Measurements from ENCODE around the gene MAT2A. TPM values are rescaled to one million over a fixed set of nuclear protein-coding genes. Genes with fewer than 3 reads are reported as not detected.

The MAT2A gene
- total RNA-seq, 2 experiments from 2014 or later, result 336 to 462 TPM

- POLR2A ChIA-PET, result interaction anchor here (0.7 kb wide), 1 partner anchor 15 kb away, joined by 4 read pairs; the partner anchor contains the start of gene VAMP8
These were observed 54.1 kb downstream of the MAT2A start for GRCh38 chr2:85593023-85593422.

More at GRCh38 chr2:85593023-85593422, 54.1 kb downstream of the MAT2A start:
- H3K36me3 ChIP-seq (ENCODE audit: insufficient read depth, low read length), result peaks cover 8% of the 10 kb centered on the region; the same call in 1 of the 2 replicates
- H3K9me2 ChIP-seq (ENCODE audit: insufficient read depth, low read length), result no peaks in the 10 kb centered on the region
- CTCF ChIA-PET (ENCODE audit: unreplicated experiment), result no interaction called here
- intact Hi-C loops (cut with micrococcal nuclease; ENCODE audit: unreplicated experiment), result no loop called here
- no TSS peak for BruUV-seq (replicated peaks)
- no peak for DNase-seq (ENCODE audit: low spot score)
- no peaks in the 10 kb centered on the region for H4K20me1 ChIP-seq (ENCODE audit: insufficient read depth, low read length)
- no peak overlapping the region for H3K4me3 ChIP-seq (ENCODE audit: low read depth, low read length, poor library complexity, severe bottlenecking)
- peaks cover 12% of the 10 kb centered on the region; the same call in 1 of the 2 replicates for H3K79me2 ChIP-seq (ENCODE audit: insufficient read depth, low read depth, low read length)
- H3K4me2 ChIP-seq (ENCODE audit: low read length), result no peak overlapping the region
- TF ChIP-seq EZH2phosphoT487 (IDR thresholded peaks at IDR 0.05; ENCODE audit: borderline replicate concordance, low read depth, low read length) (no peak), CTCF (conservative IDR thresholded peaks at IDR 0.05; ENCODE audit: low read length) (no peak)
- no peaks in the 10 kb centered on the region for H3K9me3 ChIP-seq (ENCODE audit: low read length)
- no peak overlapping the region for H2AFZ ChIP-seq (ENCODE audit: low read length)
- H3K27ac ChIP-seq (ENCODE audit: low read depth, low read length, poor library complexity, severe bottlenecking), result no peak overlapping the region
- peaks cover 19% of the 10 kb centered on the region for H3K4me1 ChIP-seq (ENCODE audit: insufficient read depth, low read length, poor library complexity, severe bottlenecking)

Small RNA genes lying within 50 kb of the gene (small RNA-seq; reads per million reads assigned to genes)
- not detected for gene RN7SL126P

Other genes starting within 250 kb of the MAT2A start
- gene TGOLN2, start 211.2 kb upstream of the MAT2A start, total RNA-seq (2014; rRNA removed; shearing (Covaris generic)), result 74.4 and 78.6 TPM in 2 replicates
- 76.9 and 86.6 TPM in 2 replicates for gene TGOLN2, start 211.2 kb upstream of the MAT2A start, total RNA-seq (2022)
- 5.9 and 14.1 TPM in 2 replicates for gene RETSAT, start 184.6 kb upstream of the MAT2A start, total RNA-seq (2014; rRNA removed; shearing (Covaris generic))
- 19.2 and 19.9 TPM in 2 replicates for gene RETSAT, start 184.6 kb upstream of the MAT2A start, total RNA-seq (2022)
- 12.0 and 22.1 TPM in 2 replicates for gene ELMOD3, start 184.4 kb upstream of the MAT2A start, total RNA-seq (2014; rRNA removed; shearing (Covaris generic))
- 18.5 and 21.8 TPM in 2 replicates for gene ELMOD3, start 184.4 kb upstream of the MAT2A start, total RNA-seq (2022)
- gene CAPG, start 128.8 kb upstream of the MAT2A start, total RNA-seq (2014; rRNA removed; shearing (Covaris generic)), result 7.5 and 9.8 TPM in 2 replicates
- gene CAPG, start 128.8 kb upstream of the MAT2A start, total RNA-seq (2022), result 7.9 and 8.1 TPM in 2 replicates
- 0.35 and 0.82 TPM in 2 replicates for gene SH2D6, start 120.5 kb upstream of the MAT2A start, total RNA-seq (2014; rRNA removed; shearing (Covaris generic))
- 2.6 and 3.5 TPM in 2 replicates for gene SH2D6, start 120.5 kb upstream of the MAT2A start, total RNA-seq (2022)
- gene GGCX, start 22.3 kb downstream of the MAT2A start, total RNA-seq (2014; rRNA removed; shearing (Covaris generic)), result 16.5 and 33.3 TPM in 2 replicates
- gene GGCX, start 22.3 kb downstream of the MAT2A start, total RNA-seq (2022), result 32.5 and 32.8 TPM in 2 replicates
- 112 and 156 TPM in 2 replicates for gene VAMP8, start 38.4 kb downstream of the MAT2A start, total RNA-seq (2014; rRNA removed; shearing (Covaris generic))
- 152 and 160 TPM in 2 replicates for gene VAMP8, start 38.4 kb downstream of the MAT2A start, total RNA-seq (2022)
- gene VAMP5, start 45.3 kb downstream of the MAT2A start, total RNA-seq (2014; rRNA removed; shearing (Covaris generic)), result 0.54 and 3.0 TPM in 2 replicates
- gene VAMP5, start 45.3 kb downstream of the MAT2A start, total RNA-seq (2022), result 3.8 and 3.9 TPM in 2 replicates
- 98.4 and 179 TPM in 2 replicates for gene RNF181, start 56.6 kb downstream of the MAT2A start, total RNA-seq (2014; rRNA removed; shearing (Covaris generic))
- gene RNF181, start 56.6 kb downstream of the MAT2A start, total RNA-seq (2022), result 95.1 and 97.8 TPM in 2 replicates
- gene TMEM150A, start 63.5 kb downstream of the MAT2A start, total RNA-seq (2014; rRNA removed; shearing (Covaris generic)), result 0.92 TPM in 1 of 2 replicates, not detected in the other
- 0.74 and 1.1 TPM in 2 replicates for gene TMEM150A, start 63.5 kb downstream of the MAT2A start, total RNA-seq (2022)
- gene C2orf68, start 72.9 kb downstream of the MAT2A start, total RNA-seq (2014; rRNA removed; shearing (Covaris generic)), result 62.0 and 86.7 TPM in 2 replicates
- gene C2orf68, start 72.9 kb downstream of the MAT2A start, total RNA-seq (2022), result 86.2 and 96.1 TPM in 2 replicates
- gene USP39, start 77.0 kb downstream of the MAT2A start, total RNA-seq (2014; rRNA removed; shearing (Covaris generic)), result 76.2 and 79.8 TPM in 2 replicates
- 74.5 and 83.2 TPM in 2 replicates for gene USP39, start 77.0 kb downstream of the MAT2A start, total RNA-seq (2022)
- not detected in 2 replicates for gene SFTPB, start 129.0 kb downstream of the MAT2A start, total RNA-seq (2014; rRNA removed; shearing (Covaris generic))
- gene SFTPB, start 129.0 kb downstream of the MAT2A start, total RNA-seq (2022), result not detected in 2 replicates
- gene GNLY, start 155.2 kb downstream of the MAT2A start, total RNA-seq (2014; rRNA removed; shearing (Covaris generic)), result not detected in 2 replicates
- gene GNLY, start 155.2 kb downstream of the MAT2A start, total RNA-seq (2022), result not detected in 2 replicates
- gene ATOH8, start 214.8 kb downstream of the MAT2A start, total RNA-seq (2014; rRNA removed; shearing (Covaris generic)), result 0.44 TPM in 1 of 2 replicates, not detected in the other
- not detected in 2 replicates for gene ATOH8, start 214.8 kb downstream of the MAT2A start, total RNA-seq (2022)